ENCODE results near the gene NRG3. TPM values are rescaled to one million over a fixed set of nuclear protein-coding genes. Genes with fewer than 3 reads are reported as not detected.

Gene NRG3
- total and polyA plus RNA-seq, 5 donors, result 0.23 to 3.4 (median 1.4) TPM

GRCh38 chr10:82535457-82535856 is 660.5 kb downstream of the NRG3 start:
- Histone ChIP-seq H3K27ac (ENCODE audit: low read length) (no peak overlapping the region), H3K4me3 (ENCODE audit: low read length) (no peak overlapping the region), H3K4me1 (ENCODE audit: control insufficient read depth, insufficient read depth, low read length) (no peaks in the 10 kb centered on the region), H3K9me3 (ENCODE audit: control insufficient read depth, low read length) (no peaks in the 10 kb centered on the region), H3K27me3 (ENCODE audit: control insufficient read depth, insufficient read depth) (no peaks in the 10 kb centered on the region)
- no peak for DNase-seq
- intact Hi-C loops (cut with DNase I), result no loop called here
- no peak for ATAC-seq
- WGBS, result 69% methylated on average over 3 of the region's 3 CpGs

GRCh38 chr10:82536668-82537067 is 661.7 kb downstream of the NRG3 start:
- Histone ChIP-seq H3K27me3 (ENCODE audit: control insufficient read depth, insufficient read depth) (no peaks in the 10 kb centered on the region), H3K27ac (ENCODE audit: low read length) (no peak overlapping the region), H3K4me3 (ENCODE audit: low read length) (no peak overlapping the region), H3K9me3 (ENCODE audit: control insufficient read depth, low read length) (no peaks in the 10 kb centered on the region), H3K4me1 (ENCODE audit: control insufficient read depth, insufficient read depth, low read length) (no peaks in the 10 kb centered on the region)
- intact Hi-C loops (cut with DNase I), result no loop called here
- ATAC-seq (no peak), DNase-seq (no peak)

- Histone ChIP-seq H3K27me3 (ENCODE audit: control insufficient read depth, insufficient read depth) (no peaks in the 10 kb centered on the region), H3K9me3 (ENCODE audit: control insufficient read depth, low read length) (no peaks in the 10 kb centered on the region), H3K4me3 (ENCODE audit: low read length) (no peak overlapping the region), H3K27ac (ENCODE audit: low read length) (no peak overlapping the region), H3K4me1 (ENCODE audit: control insufficient read depth, insufficient read depth, low read length) (no peaks in the 10 kb centered on the region)
- WGBS, result 92% methylated on average over 1 of the region's 1 CpG
- intact Hi-C loops (cut with DNase I), result no loop called here
- DNase-seq (no peak), ATAC-seq (no peak)
These were observed 663.3 kb downstream of the NRG3 start for GRCh38 chr10:82538272-82538671.

- 81% methylated on average over 2 of the region's 2 CpGs for WGBS
- intact Hi-C loops (cut with DNase I), result no loop called here
- Histone ChIP-seq H3K4me3 (ENCODE audit: low read length) (no peak overlapping the region), H3K4me1 (ENCODE audit: control insufficient read depth, insufficient read depth, low read length) (no peaks in the 10 kb centered on the region), H3K27ac (ENCODE audit: low read length) (no peak overlapping the region), H3K9me3 (ENCODE audit: control insufficient read depth, low read length) (no peaks in the 10 kb centered on the region), H3K27me3 (ENCODE audit: control insufficient read depth, insufficient read depth) (no peaks in the 10 kb centered on the region)
- ATAC-seq, result no peak
- no peak for DNase-seq
These were observed 668.6 kb downstream of the NRG3 start for GRCh38 chr10:82543631-82544030.

GRCh38 chr10:82544377-82544776 is 669.4 kb downstream of the NRG3 start:
- DNase-seq, result no peak
- Histone ChIP-seq H3K27me3 (ENCODE audit: control insufficient read depth, insufficient read depth) (no peaks in the 10 kb centered on the region), H3K4me1 (ENCODE audit: control insufficient read depth, insufficient read depth, low read length) (no peaks in the 10 kb centered on the region), H3K9me3 (ENCODE audit: control insufficient read depth, low read length) (no peaks in the 10 kb centered on the region), H3K27ac (ENCODE audit: low read length) (no peak overlapping the region), H3K4me3 (ENCODE audit: low read length) (no peak overlapping the region)
- ATAC-seq, result no peak
- intact Hi-C loops (cut with DNase I), result no loop called here
- 91% methylated on average over 1 of the region's 1 CpG for WGBS

- Histone ChIP-seq H3K4me3 (ENCODE audit: low read length) (no peak overlapping the region), H3K4me1 (ENCODE audit: control insufficient read depth, insufficient read depth, low read length) (no peaks in the 10 kb centered on the region), H3K27me3 (ENCODE audit: control insufficient read depth, insufficient read depth) (no peaks in the 10 kb centered on the region), H3K27ac (ENCODE audit: low read length) (no peak overlapping the region), H3K9me3 (ENCODE audit: control insufficient read depth, low read length) (no peaks in the 10 kb centered on the region)
- intact Hi-C loops (cut with DNase I), result no loop called here
- 85% methylated on average over 3 of the region's 3 CpGs for WGBS
- no peak for DNase-seq
- no peak for ATAC-seq
These were observed 676.5 kb downstream of the NRG3 start for GRCh38 chr10:82551506-82551905.

GRCh38 chr10:82552267-82552666 is 677.3 kb downstream of the NRG3 start:
- Histone ChIP-seq H3K27ac (ENCODE audit: low read length) (no peak overlapping the region), H3K4me1 (ENCODE audit: control insufficient read depth, insufficient read depth, low read length) (no peaks in the 10 kb centered on the region), H3K27me3 (ENCODE audit: control insufficient read depth, insufficient read depth) (no peaks in the 10 kb centered on the region), H3K9me3 (ENCODE audit: control insufficient read depth, low read length) (no peaks in the 10 kb centered on the region), H3K4me3 (ENCODE audit: low read length) (no peak overlapping the region)
- DNase-seq (no peak), ATAC-seq (no peak)
- WGBS, result 98% methylated on average over 1 of the region's 1 CpG
- intact Hi-C loops (cut with DNase I), result no loop called here

GRCh38 chr10:82554381-82554780 is 679.4 kb downstream of the NRG3 start:
- H3K9me3 ChIP-seq (ENCODE audit: control insufficient read depth, low read length), result no peaks in the 10 kb centered on the region
- DNase-seq, result no peak
- no peaks in the 10 kb centered on the region for H3K27me3 ChIP-seq (ENCODE audit: control insufficient read depth, insufficient read depth)
- H3K27ac ChIP-seq (ENCODE audit: low read length), result no peak overlapping the region
- H3K4me3 ChIP-seq (ENCODE audit: low read length), result no peak overlapping the region
- intact Hi-C loops (cut with DNase I), result no loop called here
- H3K4me1 ChIP-seq (ENCODE audit: control insufficient read depth, insufficient read depth, low read length), result no peaks in the 10 kb centered on the region
- WGBS, result 94% methylated on average over 3 of the region's 3 CpGs
- ATAC-seq, result no peak

- DNase-seq, result no peak
- Histone ChIP-seq H3K27me3 (ENCODE audit: control insufficient read depth, insufficient read depth) (no peaks in the 10 kb centered on the region), H3K9me3 (ENCODE audit: control insufficient read depth, low read length) (no peaks in the 10 kb centered on the region), H3K4me1 (ENCODE audit: control insufficient read depth, insufficient read depth, low read length) (no peaks in the 10 kb centered on the region), H3K4me3 (ENCODE audit: low read length) (no peak overlapping the region), H3K27ac (ENCODE audit: low read length) (no peak overlapping the region)
- 77% methylated on average over 2 of the region's 2 CpGs for WGBS
- no peak for ATAC-seq
- intact Hi-C loops (cut with DNase I), result no loop called here
These were observed 683.1 kb downstream of the NRG3 start for GRCh38 chr10:82558014-82558607.

GRCh38 chr10:82564353-82565196 is 689.6 kb downstream of the NRG3 start:
- Histone ChIP-seq H3K27me3 (ENCODE audit: control insufficient read depth, insufficient read depth) (no peaks in the 10 kb centered on the region), H3K27ac (ENCODE audit: low read length) (no peak overlapping the region), H3K4me3 (ENCODE audit: low read length) (no peak overlapping the region), H3K9me3 (ENCODE audit: control insufficient read depth, low read length) (no peaks in the 10 kb centered on the region), H3K4me1 (ENCODE audit: control insufficient read depth, insufficient read depth, low read length) (no peaks in the 10 kb centered on the region)
- intact Hi-C loops (cut with DNase I), result no loop called here
- DNase-seq (no peak), ATAC-seq (no peak)
- WGBS, result 85% methylated on average over 7 of the region's 7 CpGs

GRCh38 chr10:82565197-82565575 is 690.2 kb downstream of the NRG3 start:
- H3K4me3 ChIP-seq (ENCODE audit: low read length), result no peak overlapping the region
- ATAC-seq (no peak), DNase-seq (no peak)
- no peaks in the 10 kb centered on the region for H3K4me1 ChIP-seq (ENCODE audit: control insufficient read depth, insufficient read depth, low read length)
- intact Hi-C loops (cut with DNase I), result no loop called here
- H3K9me3 ChIP-seq (ENCODE audit: control insufficient read depth, low read length), result no peaks in the 10 kb centered on the region
- H3K27me3 ChIP-seq (ENCODE audit: control insufficient read depth, insufficient read depth), result no peaks in the 10 kb centered on the region
- H3K27ac ChIP-seq (ENCODE audit: low read length), result no peak overlapping the region
